EH (cell line): ENCODE measurements around the gene SIRPD.
A peak's percentile ranks its signal among the peaks of the same experiment; 100 is the strongest.
"Not testable (repeated sequence)": the region's sequence is repeated elsewhere in the genome, so short reads cannot be mapped to it uniquely, and the experiment has no call there.

Source experiments
- DNase-seq: peaks from one replicate; pipeline ENCODE4 v3.0.0-alpha.2; 2015; ENCODE audit warnings: low read depth

SIRPD gene

GRCh38 chr20:1557605-1558004 is at the start of gene SIRPD:
SIRPD (minus strand) TSS chr20:1557705; CDS start chr20:1557653, 52 bp downstream.
- DNase-seq: no peak

GRCh38 chr20:1600736-1601135 is 43.2 kb upstream of the SIRPD start:
- no peak for DNase-seq

GRCh38 chr20:1595333-1595732 is 37.8 kb upstream of the SIRPD start:
- DNase-seq: no peak

GRCh38 chr20:1588533-1589460 is 31.3 kb upstream of the SIRPD start:
- DNase-seq: no peak

DNA sequence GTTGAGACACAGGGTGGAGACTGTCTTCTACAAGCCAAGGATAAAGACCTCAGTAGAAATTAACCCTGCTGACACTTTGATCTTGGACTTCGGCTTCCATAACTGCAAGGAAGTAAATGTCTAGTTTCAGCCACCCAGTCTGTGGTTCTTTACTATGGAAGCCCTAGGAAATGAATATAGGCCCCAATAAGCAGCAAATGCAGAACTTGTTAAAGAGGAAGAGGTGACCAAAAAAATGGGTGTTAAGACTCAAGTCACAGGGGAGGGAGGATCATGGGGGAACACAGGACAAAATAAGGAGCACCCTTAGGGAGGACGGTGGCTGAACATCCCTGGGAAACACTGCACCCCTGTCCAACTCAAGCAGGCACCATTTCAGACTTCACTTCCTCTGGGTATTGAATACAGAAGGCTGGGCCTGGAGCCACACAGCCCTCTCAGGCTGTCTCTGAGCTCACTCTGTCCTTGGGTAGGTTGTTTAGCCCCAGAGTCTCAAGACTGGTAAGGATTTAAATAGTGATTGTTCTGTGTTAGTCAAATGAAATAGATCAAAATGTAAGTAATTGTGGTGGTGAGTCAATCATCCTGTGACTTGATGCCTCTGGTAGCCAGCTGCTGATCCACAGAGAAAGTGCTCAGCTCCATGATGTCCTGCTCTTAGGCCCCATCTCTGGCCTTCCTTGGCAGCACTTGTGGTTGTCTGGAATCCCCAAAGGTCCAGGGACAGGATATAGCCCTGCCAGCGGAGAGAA is 30.5 kb upstream of the SIRPD start:
- no peak for DNase-seq

GRCh38 chr20:1579488-1579887 is 22.0 kb upstream of the SIRPD start:
- DNase-seq: no peak

DNA sequence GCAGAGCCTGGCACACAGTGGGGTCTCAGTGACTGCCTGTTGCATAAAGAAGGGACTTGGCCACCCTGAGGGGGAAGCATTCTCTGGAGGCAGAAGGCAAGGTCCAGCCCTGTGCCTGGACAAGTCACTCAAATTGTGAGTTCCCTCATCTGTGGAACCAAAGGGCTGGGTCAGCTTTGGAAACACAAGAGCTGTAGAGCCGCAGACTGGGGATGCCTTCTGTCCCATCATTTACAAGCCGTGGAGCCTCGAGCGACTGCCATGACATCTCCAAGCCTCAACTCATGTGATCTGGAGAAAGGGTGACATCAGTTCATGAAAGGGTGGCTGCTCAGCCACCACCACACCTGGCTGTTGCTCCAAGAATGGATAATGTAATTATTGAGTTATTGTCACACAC is 20.4 kb upstream of the SIRPD start:
- DNase-seq: no peak

DNA sequence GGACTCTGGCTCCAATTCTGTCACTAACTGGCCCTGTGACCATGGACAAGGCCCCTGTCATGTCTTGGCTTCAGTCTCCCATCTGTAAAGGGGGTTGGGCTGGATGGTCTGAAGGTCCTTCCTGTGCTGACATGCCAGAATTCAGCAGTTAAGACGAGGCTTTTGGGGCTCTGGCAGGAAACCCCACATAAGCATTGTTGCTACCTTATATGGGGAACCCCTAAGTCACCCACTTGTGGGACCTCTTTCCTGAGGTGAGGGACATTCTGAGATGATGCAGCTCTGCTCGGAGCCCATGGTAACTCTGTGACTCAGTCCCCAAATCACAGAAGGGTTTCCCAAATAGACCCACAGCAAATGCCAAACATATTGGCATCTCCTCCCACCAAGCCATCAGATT is 19.8 kb upstream of the SIRPD start:
- not testable (repeated sequence) for DNase-seq

DNA sequence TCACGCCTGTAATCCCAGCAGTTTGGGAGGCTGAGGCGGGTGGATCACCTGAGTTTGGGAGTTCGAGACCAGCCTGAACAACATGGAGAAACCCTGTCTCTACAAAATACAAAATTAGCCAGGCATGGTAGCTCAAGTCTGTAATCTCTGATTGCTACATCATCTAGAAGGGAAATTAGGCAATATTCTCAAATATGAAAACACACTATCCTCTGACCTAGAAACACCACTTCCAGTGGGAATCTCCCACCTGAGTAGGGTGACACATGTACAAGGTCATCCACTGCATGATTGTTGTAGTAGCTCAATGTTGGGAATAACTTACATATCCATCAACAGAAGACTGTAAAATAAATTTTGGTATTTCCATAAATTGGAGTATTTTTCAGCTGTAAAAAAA is 19.1 kb upstream of the SIRPD start:
- no peak for DNase-seq

GRCh38 chr20:1576003-1576402 is 18.5 kb upstream of the SIRPD start:
- DNase-seq: not testable (repeated sequence)

GRCh38 chr20:1571583-1571982 is 14.1 kb upstream of the SIRPD start:
- DNase-seq: not testable (repeated sequence)

- peak; percentile 40 for DNase-seq
Measured at GRCh38 chr20:1569415-1569881, 11.9 kb upstream of the SIRPD start.

DNA sequence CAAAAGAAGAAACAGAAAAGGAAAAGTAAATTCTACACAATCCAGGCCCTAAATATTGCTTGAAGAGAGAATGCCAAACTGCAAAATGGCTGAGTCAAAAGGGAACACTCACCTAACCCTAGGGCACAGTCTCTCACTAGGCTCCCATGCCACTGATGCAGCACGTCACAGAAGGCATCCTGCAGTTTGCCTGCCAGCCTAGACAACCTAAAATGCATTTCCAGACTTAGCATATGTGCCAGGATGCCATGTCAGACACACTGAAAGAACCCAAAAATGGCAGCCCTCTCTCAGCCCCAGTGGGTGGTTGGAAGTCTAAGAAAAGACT is 10.6 kb upstream of the SIRPD start:
- DNase-seq: no peak

GRCh38 chr20:1567392-1568162 is 10.1 kb upstream of the SIRPD start:
- peak; percentile 68 for DNase-seq

DNA sequence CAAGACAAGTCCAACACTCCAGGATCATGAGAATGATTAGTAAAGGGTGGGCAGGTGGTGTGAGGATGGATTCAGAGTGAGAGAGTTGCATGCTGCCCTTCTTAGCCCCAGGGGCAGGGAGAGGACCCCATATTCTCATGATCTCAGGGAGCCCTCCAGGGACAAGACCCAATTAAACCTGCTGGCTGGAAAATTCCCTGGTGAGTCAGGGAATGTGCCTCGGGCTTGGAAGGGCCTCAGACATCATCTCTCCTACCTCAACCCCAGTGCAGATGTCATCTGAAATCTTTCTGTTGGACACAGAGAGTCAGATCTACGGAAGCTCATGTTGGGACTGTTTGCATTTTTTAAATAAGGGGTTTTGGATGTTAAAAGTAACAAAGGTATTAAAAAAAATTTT is 9.2 kb upstream of the SIRPD start:
- DNase-seq: peak; percentile 37

- no peak for DNase-seq
Measured at GRCh38 chr20:1565461-1565860, 8.0 kb upstream of the SIRPD start.

- no peak for DNase-seq
Measured at GRCh38 chr20:1563598-1563997, 6.1 kb upstream of the SIRPD start.

GRCh38 chr20:1562622-1563021 is 5.1 kb upstream of the SIRPD start:
- DNase-seq: no peak

GRCh38 chr20:1561350-1561749 is 3.8 kb upstream of the SIRPD start:
- DNase-seq: no peak

- DNase-seq: no peak
Measured at GRCh38 chr20:1555952-1556351, 1.6 kb downstream of the SIRPD start.

DNA sequence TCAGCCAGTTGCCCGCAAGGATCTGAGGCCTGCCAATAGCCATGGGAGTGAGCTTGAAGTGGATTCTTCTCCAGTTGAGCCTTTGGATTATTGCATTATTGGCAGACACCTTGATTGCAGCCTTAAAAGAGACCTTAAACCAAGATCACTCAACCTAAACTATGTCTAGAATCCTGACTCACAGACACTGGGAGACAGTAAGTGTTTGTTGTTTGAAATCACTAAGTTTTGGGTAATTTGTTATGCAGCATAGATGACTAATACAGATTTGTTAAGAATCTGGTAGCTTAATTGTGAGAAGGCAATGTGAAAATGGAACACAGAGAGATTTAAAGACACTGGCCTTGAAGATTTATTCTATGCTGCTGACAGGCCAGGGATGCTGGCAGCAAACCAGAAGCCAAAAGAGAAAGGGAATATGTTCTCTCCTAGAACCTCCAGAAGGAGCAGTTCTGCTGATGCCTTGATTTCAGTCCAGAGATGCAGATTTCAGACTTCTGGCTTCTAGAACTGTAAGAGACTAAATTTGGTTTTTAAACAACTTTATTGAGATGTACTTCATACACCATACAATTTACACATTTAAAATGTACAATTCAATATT is 17.6 kb downstream of the SIRPD start:
- DNase-seq: no peak

DNA sequence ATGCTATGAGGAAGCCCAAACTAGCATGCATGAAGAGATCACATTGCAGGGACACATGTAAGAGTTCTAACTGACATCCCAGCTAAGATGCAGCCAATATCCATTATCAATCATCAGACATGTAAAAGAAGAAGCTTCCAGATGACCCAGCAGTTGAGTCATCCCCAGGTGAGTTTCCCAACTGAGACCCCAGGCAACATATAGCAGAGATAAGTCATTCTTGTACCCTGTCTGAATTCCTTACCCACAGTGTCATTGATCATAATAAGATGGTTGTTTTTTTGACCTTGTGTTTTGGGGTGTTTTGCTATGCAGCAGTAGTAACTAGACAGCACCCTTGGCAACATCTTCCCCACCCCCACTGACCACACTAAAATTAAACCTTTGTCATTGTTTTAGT is 18.9 kb downstream of the SIRPD start:
- no peak for DNase-seq
